Hepatocyte (in vitro differentiated cells): ENCODE data around the gene CHST11.

Experiments
- CTCF ChIP-seq: fragments of 200-600 bp; sonication (generic); IDR thresholded peaks from 2 replicates; pipeline ENCODE4 v1.5.1; 2016; ENCODE audit warnings: antibody characterized with exemption, mild to moderate bottlenecking; ENCODE audit not compliant: poor library complexity
- EZH2 ChIP-seq: fragments of 200-600 bp; sonication (generic); IDR thresholded peaks from 2 replicates; pipeline ENCODE4 v1.6.1; 2016; ENCODE audit warnings: antibody characterized with exemption, mild to moderate bottlenecking, borderline replicate concordance

DNA sequence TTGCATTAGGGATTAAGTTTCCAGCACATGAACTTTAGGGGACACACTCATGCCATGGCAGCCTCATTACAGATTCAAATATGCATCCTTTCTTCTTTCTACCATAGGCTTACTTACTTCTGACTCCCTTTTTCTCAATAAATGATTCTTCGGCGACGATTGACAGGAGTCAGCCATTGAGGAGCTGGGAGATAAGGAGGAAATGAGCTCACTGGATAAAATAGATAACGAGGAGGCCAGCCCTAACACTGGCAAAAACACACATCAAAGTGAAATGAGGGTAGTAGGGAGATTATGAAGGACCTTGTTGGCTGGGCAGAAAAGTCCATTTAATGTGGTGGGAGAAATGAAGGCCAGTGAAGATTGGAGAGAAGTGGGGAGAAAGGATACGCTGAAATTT lies 329.1 kb downstream of the CHST11 start:
- TF ChIP-seq CTCF (no peak), EZH2 (no peak)
